Mammary epithelial cell (primary cell): ENCODE data around the gene LRRN4.

Experiments used
- CTCF ChIP-seq, 2 donors: IDR thresholded peaks in 1 of 2; conservative IDR thresholded peaks in 1 of 2; 2 replicates each; pipeline ENCODE4 v1.5.1; 2011 to 2012; ENCODE audit warnings: inconsistent platforms in 2 of 2, low read length in 2 of 2, mild to moderate bottlenecking in 2 of 2, control low read depth in 1 of 2, low read depth in 1 of 2; ENCODE audit not compliant: insufficient read depth in 1 of 2; ENCODE audit errors: extremely low read depth in 1 of 2
- EZH2 ChIP-seq: IDR thresholded peaks from 2 replicates; pipeline ENCODE4 v1.6.1; 2012; ENCODE audit warnings: low read length, inconsistent platforms, borderline replicate concordance

GRCh38 chr20:6057139-6057538 is 3.3 kb upstream of the LRRN4 start:
- TF ChIP-seq CTCF (conservative IDR thresholded peaks at IDR 0.05 in 1 of 2, IDR thresholded peaks at IDR 0.05 in 1 of 2; ENCODE audit: extremely low read depth in 1 of 2, insufficient read depth in 1 of 2, low read depth in 1 of 2, low read length in 2 of 2) (no peak), EZH2 (no peak)
